AG04449 (cell line): ENCODE results near the gene AZU1.

Source experiments
- CTCF ChIA-PET: fragments of 350-600 bp; formaldehyde crosslinking; extraction: SDS; loops from one replicate; lab custom pipeline; 2021; ENCODE audit warnings: antibody characterized with exemption; lab: Yijun Ruan, JAX
- POLR2A ChIA-PET: fragments of 400-600, 350-600 bp; formaldehyde crosslinking; extraction: SDS; loops from one replicate; lab custom pipeline; 2020; ENCODE audit warnings: antibody characterized with exemption, inconsistent platforms; lab: Yijun Ruan, JAX
- DNase-seq: peaks from one replicate; pipeline ENCODE4 v3.0.0-alpha.2; 2010; ENCODE audit warnings: low read depth, low spot score
- H3K4me3 ChIP-seq: 2 replicates; pipeline ENCODE4 v1.5.1; 2011; ENCODE audit warnings: low read depth, mild to moderate bottlenecking, control low read depth, low read length
- TF ChIP-seq, protein P1 (sequence below): IDR thresholded peaks from one replicate; pipeline ENCODE4 v1.5.1; 2011; ENCODE audit warnings: mild to moderate bottlenecking, moderate library complexity, low read length, control low read depth, inconsistent platforms; ENCODE audit not compliant: insufficient read depth; ENCODE audit errors: missing control alignments

Gene AZU1

DNA sequence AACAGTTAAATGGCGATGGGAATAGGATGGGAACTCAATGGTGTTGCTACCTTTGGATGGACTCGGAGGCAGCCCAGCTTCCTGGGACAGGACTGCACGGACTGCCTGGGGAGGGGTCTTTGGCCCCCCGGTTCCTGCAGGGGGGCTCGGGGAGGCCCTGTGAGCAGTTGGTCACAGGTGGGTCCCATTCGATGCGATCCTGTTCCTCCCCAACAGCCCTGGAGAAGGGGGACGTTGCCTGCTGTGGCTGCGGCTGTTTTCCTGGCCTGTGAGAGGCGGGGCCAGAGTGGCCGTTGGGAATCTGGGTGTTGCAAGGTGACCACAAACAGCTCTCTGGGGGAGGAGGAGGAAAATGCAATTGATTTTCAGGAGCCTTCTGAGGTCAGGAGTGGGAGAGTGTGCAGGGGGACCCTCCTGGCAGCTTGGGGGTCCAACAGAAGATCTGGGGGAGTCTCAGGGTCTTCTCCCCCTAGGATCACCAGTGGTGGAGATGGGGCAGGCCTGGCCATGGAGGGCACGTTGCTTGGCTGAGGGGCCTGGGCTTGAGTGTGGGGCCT, 4.0 kb upstream of the AZU1 start:
- no peak overlapping the region for H3K4me3 ChIP-seq
- CTCF ChIA-PET = no interaction called here
- DNase-seq = no peak
- TF ChIP-seq, protein P1, sequence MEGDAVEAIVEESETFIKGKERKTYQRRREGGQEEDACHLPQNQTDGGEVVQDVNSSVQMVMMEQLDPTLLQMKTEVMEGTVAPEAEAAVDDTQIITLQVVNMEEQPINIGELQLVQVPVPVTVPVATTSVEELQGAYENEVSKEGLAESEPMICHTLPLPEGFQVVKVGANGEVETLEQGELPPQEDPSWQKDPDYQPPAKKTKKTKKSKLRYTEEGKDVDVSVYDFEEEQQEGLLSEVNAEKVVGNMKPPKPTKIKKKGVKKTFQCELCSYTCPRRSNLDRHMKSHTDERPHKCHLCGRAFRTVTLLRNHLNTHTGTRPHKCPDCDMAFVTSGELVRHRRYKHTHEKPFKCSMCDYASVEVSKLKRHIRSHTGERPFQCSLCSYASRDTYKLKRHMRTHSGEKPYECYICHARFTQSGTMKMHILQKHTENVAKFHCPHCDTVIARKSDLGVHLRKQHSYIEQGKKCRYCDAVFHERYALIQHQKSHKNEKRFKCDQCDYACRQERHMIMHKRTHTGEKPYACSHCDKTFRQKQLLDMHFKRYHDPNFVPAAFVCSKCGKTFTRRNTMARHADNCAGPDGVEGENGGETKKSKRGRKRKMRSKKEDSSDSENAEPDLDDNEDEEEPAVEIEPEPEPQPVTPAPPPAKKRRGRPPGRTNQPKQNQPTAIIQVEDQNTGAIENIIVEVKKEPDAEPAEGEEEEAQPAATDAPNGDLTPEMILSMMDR = no peak
- POLR2A ChIA-PET = no interaction called here

DNA sequence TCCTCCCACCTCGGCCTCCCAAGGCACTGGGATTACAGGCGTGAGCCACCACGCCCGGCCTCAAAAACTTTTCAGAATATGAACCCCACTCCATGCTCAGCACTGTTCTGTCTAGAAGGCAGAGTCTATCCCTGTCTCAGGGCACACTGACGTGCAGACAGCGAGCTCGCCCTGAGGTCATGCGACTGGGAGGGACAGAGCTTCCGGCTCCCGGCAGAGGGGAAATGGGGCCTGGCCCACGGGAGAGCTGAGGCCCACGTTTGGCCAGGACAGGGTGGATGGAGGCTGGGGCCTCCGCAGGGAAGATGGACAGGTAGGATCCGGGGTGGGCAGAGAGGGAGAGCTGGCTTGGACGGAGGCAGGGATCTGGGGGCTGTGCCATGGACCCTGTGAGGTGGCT, 2.8 kb upstream of the AZU1 start:
- TF ChIP-seq, protein P1 = no peak
- no peak for DNase-seq
- POLR2A ChIA-PET = no interaction called here
- no peak overlapping the region for H3K4me3 ChIP-seq
- CTCF ChIA-PET = no interaction called here

GRCh38 chr19:825897-826644, 1.6 kb upstream of the AZU1 start:
- no peak overlapping the region for H3K4me3 ChIP-seq
- ChIA-PET POLR2A (no interaction called here), CTCF (interaction anchor here (1.6 kb wide), 1 partner anchor 30 kb away, joined by 4 read pairs; no protein-coding TSS in a partner anchor)
- no peak for DNase-seq
- TF ChIP-seq, protein P1 = no peak

DNA sequence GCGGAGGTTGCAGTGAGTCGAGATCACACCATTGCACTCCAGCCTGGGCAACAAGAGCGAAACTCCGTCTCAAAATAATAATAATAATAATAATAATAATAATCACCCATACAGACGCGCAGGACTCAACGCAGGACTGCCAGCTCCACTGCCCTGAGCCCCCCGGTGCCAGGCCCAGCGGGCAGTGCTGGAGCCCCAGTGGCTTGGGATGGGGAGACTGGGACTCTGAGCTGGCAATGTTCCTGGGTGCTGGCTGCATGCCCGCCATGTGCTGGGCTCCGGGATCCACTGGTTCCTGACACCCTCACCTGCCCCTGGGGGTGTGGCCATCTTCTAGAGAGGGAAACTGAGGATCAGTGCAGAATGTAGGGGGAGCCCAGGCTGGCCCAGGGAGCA, 325 bp upstream of the AZU1 start:
- TF ChIP-seq, protein P1 = no peak
- DNase-seq = no peak
- ChIA-PET POLR2A (no interaction called here), CTCF (interaction anchor here (1.6 kb wide), 1 partner anchor 29 kb away, joined by 4 read pairs; no protein-coding TSS in a partner anchor)
- no peak overlapping the region for H3K4me3 ChIP-seq

DNA sequence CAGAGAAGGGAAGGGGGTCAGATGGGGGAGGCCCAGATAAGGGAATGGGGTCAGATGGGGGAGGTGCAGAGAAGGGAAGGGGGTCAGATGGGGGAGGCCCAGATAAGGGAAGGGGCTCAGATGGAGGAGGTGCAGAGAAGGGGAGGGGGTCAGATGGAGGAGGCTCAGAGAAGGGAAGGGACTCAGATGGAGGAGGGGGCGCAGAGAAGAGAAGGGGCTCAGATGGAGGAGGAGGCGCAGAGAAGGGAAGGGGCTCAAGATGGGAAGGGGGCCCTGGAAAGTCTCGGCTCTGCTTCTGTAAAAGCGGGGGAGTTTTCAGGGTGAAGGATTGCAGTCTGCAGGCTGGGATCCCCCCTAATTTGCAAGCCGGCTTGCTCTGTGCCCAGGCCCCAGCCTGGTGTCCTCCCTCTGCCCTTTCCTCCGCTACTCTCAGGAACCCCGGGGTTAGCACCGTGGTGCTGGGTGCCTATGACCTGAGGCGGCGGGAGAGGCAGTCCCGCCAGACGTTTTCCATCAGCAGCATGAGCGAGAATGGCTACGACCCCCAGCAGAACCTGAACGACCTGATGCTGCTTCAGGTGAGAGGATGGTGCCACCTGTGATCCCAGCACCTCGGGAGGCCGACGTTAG, 1.6 kb downstream of the AZU1 start:
- H3K4me3 ChIP-seq = no peak overlapping the region
- TF ChIP-seq, protein P1 = no peak
- ChIA-PET POLR2A (no interaction called here), CTCF (no interaction called here)
- DNase-seq = no peak
